Stimulated activated CD8-positive, alpha-beta memory T cell treated with anti-CD3 and anti-CD28 coated beads, Interleukin-4, amount 100 ng/mL, for 1 hour (primary cell): Measurements from ENCODE around the gene ADD3.

Experiments used
- DNase-seq, 2 donors: peaks; one replicate each; pipeline ENCODE4 v3.0.0-alpha.2; 2020; ENCODE audit warnings: low read depth in 2 of 2, low spot score in 1 of 2

ADD3 gene

DNA sequence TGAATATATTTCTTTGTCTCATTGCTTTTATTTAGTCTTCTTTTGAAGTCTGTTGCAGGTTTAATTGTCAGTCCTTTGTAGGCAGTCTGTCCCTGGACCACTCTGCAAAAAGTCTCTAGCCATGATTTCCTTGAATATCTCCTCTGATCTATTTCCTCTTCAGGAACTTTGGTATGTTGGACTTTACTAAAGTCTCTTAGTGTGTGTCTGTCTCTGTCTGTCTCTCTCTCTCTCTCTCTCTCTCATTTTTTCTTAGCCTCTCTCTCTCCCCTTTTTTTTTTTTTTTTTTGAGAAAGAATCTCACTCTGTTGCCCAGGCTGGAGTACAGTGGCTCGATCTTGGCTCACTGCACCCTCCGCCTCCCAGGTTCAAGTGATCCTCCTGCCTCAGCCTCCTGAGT lies 57.5 kb downstream of the ADD3 start:
- no peak for DNase-seq

GRCh38 chr10:110067960-110068770 lies 60.4 kb downstream of the ADD3 start:
- DNase-seq, result no peak

DNA sequence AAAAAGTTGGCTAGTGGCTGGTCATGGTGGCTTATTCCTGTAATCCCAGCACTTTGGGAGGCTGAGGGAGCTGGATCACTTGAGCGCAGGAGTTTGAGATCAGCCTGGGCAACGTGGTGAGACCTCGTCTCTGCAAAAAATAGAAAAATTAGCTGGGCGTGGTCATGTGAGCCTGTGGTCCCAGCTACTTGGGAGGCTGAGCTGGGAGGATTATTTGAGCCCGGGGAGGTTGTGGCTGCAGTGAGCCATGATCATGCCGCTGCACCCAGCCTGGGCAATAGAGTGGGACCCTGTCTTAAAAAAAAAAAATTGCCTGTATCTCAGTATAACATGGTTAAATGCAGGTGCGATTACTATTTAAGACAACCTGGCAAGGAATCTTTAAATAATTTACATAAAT lies 61.0 kb downstream of the ADD3 start:
- no peak for DNase-seq

DNA sequence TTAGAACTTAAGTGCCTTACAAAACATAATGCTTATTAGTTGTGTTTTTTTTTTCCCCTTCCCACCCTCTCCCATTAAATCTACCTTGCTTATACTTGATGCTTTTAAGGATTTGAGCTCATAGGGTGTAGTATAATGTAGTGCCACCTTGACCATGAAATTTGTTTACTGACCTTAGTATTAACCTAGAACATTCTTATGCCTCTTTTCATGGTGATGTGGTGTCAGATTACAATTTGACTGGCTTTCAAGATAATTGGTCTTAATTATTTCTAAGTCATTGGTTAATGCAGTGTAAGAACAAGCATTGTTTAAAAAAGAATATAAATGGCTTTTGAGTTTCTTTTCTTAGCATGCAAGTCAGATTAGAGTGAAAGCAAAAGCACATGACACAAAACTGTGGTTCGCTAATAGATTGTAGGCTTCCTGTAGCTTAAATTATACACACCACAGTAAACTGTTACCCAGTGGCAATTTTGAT lies 61.8 kb downstream of the ADD3 start:
- no peak for DNase-seq

DNA sequence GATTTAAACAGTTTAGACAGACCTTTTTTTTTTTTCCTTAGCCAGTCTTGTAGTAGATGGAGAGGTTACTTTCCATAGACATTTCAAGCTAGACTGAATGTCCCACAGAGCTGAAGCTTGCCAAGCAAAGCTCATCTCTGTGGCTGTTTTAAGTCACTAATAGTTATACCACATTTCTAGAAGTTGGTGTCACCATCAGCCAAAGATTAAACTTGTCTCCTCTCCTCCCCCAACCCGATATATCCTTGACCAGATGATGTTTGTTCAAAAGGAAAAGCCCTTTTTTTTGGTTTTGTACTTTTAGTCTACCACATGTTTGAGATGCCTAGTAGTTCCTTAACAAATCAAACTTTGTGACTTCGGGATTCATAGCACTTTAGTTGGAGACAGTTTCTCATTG lies 66.1 kb downstream of the ADD3 start:
- no peak for DNase-seq

- DNase-seq, result no peak
These were observed 66.5 kb downstream of the ADD3 start for GRCh38 chr10:110074298-110074697.

GRCh38 chr10:110074758-110075671 lies 67.2 kb downstream of the ADD3 start:
- no peak for DNase-seq

DNA sequence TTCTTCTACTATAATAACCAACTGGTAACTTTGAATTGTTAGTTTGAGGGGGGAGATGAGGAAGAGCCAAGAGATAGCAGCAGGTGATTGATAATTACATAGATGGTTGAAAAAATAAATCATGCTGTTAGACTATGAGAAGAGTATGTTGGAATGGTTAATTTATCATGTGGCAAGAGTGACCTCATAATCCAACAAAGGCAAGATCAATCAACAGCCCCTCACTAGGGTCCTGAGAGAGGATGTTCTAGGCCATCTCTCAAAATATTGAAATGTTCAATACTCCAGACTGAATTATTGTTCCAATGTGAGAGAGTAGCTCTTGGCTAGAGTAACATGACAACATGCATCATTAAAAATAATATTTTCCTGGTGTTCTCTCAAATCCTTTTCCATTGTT lies 67.9 kb downstream of the ADD3 start:
- no peak for DNase-seq

DNA sequence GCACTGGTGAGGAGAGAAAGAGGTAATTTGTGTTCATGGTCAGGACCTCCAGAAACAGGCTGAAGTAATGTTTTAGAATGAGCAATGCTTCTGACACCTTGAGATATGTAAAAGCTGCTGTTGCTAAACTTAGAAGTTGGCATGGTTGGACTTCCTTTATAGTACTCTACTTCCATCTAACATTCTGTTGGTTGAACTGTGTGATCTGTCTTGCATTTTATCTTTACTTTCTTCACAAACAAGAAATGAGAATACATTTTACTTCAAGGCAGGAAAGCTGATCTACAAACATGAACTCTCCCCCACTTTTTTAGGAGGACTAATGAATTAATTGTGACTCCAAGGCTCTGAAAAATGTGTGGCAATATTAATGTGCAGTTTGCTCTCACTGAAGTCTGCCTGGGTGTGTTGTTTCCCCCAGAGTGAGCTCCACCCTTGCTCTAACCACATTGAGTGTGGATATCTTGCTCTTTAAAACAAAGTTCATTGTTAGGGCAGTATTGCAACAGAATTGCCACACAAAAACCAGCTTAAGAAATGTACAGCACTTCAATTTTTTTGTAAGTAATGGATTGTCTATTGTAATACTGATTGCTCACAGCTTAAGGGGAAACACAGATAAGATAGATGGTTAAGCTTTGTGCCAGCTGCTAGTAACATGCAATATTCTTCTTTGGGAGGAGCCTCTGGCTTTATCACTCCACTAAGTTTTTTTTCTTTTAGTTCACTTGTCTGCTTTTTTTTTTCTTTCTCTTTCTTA lies 69.0 kb downstream of the ADD3 start:
- DNase-seq, result no peak

- DNase-seq, result no peak
These were observed 69.8 kb downstream of the ADD3 start for GRCh38 chr10:110077436-110078130.

DNA sequence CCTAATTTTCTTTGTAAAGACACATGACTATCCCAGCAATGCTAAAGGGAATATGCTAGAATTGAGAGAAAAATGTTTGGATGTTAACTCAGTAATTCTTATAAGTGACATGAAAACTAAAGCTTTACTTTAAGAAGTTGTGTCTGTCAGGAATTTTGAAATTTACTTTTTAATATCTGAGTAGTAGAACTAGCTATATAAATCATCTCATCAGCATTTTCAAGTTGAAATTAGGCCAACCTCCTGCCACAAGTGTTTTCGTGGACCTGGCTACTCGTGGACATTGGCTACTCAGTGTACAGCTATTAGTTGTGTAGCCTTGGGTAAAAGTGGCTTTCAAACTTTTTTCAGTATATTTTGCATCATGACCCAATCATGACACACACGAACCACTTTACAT lies 70.5 kb downstream of the ADD3 start:
- DNase-seq, result no peak

DNA sequence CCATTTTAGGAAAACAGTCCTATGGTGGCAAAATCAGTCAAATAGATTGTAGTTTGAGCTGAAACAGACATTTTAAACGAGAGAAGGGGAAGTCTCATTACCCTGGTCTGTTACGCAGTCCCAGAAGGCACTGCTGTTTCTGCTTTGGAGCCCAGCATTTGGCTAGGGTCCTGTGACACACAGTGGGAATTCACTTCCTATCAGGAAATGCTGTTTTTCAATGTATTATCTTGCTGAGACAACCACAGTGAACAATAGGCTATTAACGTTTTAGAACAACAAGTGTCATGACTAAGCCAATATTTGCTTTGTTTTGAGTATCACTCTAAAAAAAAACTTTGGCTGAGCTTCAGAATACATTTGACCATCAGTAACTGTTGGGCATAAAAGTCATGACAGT lies 74.1 kb downstream of the ADD3 start:
- no peak for DNase-seq

GRCh38 chr10:110083884-110084283 lies 76.1 kb downstream of the ADD3 start:
- no peak for DNase-seq

- DNase-seq, result no peak
These were observed 79.9 kb downstream of the ADD3 start for GRCh38 chr10:110087682-110088081.

DNA sequence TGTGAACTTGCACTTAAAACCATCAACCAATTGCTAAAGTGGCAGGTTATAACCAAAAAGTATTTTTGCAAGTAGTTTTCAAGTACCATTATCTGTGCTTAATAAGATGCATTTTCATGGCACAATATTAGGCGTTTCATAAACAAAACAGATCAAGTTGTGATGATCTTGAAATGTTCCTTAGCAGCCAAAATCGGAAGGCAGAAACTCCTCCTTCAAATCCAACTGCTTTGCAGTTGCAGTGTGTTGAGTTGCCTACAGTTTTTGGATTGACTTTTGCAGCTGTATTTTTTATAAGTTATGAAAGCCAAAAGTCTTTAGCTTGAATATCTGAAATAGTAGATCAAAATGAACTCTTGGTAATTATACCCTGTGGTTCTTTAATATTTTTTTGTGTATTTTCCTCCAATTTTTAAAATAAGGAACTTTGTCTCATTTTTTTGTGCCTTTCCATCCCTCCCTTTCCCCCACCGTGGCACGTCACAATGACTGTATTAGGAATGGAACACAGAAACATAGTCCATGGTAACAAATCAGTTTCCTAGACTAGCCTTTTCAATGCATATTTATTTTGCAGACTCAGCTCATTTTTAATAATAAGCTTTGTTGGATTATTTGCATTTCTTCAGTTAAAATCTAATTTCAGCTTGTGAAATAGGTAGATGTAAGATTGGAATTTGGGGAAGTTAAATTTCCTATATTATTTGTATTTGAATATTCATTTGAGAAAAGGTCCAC lies 80.8 kb downstream of the ADD3 start:
- DNase-seq, result no peak

GRCh38 chr10:110091830-110092229 lies 84.0 kb downstream of the ADD3 start:
- no peak for DNase-seq

DNA sequence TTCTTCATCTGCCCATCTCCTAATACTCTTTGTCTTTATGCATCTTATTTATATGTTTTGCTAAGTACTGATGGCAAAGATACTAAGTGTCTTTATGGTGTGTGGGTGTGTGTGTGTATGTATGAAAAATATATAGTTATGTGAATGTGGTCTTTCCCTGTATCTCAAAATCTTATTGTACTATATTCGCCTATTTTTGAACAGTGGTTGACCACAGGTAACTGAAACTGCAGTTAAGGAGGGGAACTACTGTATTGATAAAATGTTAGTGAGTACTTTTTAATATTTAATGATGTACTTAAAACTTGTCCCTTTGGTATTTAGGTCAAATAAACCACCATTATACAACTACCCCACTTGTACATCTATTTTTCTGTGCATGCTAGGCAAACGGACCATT lies 85.9 kb downstream of the ADD3 start:
- DNase-seq, result no peak

- no peak for DNase-seq
These were observed 87.0 kb downstream of the ADD3 start for GRCh38 chr10:110094786-110095185.

- DNase-seq, result no peak
These were observed 93.8 kb downstream of the ADD3 start for GRCh38 chr10:110101464-110102144.
